Measurements from ENCODE around the gene GJA10.
"Not testable (repeated sequence)": the region's sequence is repeated elsewhere in the genome, so short reads cannot be mapped to it uniquely, and the experiment has no call there.

The GJA10 gene

DNA sequence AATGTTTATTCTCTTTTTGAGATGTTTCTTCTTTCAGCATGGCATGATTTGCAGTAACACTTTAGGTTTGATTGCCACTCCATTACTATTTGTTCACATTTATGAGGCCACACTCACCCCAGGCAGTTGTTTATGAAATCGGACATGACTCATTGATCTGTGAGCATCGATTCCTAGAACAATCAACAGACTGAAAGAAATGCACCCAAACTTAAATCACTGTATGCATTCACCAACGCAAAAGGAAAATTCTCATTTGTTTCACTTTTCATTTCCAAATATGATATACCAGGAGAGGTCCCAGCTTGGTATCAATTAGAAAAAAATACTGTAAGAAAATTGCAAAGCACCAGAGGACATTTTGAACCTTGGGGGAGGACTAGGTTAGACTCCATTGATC is 5.4 kb upstream of the GJA10 start:
- TF ChIP-seq, protein P1, sequence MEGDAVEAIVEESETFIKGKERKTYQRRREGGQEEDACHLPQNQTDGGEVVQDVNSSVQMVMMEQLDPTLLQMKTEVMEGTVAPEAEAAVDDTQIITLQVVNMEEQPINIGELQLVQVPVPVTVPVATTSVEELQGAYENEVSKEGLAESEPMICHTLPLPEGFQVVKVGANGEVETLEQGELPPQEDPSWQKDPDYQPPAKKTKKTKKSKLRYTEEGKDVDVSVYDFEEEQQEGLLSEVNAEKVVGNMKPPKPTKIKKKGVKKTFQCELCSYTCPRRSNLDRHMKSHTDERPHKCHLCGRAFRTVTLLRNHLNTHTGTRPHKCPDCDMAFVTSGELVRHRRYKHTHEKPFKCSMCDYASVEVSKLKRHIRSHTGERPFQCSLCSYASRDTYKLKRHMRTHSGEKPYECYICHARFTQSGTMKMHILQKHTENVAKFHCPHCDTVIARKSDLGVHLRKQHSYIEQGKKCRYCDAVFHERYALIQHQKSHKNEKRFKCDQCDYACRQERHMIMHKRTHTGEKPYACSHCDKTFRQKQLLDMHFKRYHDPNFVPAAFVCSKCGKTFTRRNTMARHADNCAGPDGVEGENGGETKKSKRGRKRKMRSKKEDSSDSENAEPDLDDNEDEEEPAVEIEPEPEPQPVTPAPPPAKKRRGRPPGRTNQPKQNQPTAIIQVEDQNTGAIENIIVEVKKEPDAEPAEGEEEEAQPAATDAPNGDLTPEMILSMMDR (IDR thresholded peaks at IDR 0.05; ENCODE audit: low read depth, low read length): no peak
- no peak overlapping the region for H3K4me3 ChIP-seq (ENCODE audit: low read depth, low read length)
- no peak for DNase-seq (ENCODE audit: low read depth, low spot score)
- in situ Hi-C loops (cut with HindIII; ENCODE audit: low sequenced_read_pairs): no loop called here

DNA sequence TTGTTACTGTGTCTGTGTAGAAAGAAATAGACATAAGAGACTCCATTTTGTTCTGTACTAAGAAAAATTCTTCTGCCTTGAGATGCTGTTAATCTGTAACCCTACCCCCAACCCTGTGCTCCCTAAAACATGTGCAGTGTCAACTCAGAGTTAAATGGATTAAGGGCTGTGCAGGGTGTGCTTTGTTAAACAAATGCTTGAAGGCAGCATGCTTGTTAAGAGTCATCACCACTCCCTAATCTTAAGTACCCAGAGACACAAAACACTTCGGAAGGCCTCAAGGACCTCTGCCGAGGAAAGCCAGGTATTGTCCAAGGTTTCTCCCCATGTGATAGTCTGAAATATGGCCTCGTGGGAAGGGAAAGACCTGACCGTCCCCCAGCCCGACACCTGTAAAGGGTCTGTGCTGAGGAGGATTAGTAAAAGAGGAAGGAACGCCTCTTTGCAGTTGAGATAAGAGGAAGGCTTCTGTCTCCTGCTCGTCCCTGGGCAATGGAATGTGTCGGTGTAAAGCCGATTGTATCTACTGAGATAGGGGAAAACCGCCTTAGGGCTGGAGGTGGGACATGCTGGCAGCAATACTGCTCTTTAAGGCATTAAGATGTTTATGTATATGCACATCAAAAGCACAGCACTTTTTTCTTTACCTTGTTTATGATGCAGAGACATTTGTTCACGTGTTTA is 3.3 kb upstream of the GJA10 start:
- H3K4me3 ChIP-seq (ENCODE audit: low read depth, low read length); DNase-seq (ENCODE audit: low read depth, low spot score); in situ Hi-C loops (cut with HindIII; ENCODE audit: low sequenced_read_pairs): not testable (repeated sequence)

DNA sequence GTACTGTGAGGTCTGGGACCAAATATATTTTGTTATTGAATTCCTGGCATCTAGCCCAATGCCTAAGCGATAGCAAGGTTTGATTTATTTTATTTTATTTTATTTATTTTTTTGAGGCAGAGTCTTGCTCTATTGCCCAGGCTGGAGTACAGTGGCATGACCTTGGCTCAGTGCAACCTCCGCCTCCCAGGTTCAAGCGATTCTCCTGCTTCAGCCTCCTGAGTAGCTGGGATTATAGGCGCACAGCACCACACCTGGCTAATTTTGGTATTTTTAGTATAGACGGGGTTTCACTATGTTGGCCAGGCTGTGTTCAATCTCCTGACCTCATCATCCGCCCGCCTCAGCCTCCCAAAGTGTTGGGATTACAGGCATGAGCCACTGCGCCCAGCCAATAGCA is 1.7 kb upstream of the GJA10 start:
- DNase-seq (ENCODE audit: low read depth, low spot score); H3K4me3 ChIP-seq (ENCODE audit: low read depth, low read length); in situ Hi-C loops (cut with HindIII; ENCODE audit: low sequenced_read_pairs): not testable (repeated sequence)

DNA sequence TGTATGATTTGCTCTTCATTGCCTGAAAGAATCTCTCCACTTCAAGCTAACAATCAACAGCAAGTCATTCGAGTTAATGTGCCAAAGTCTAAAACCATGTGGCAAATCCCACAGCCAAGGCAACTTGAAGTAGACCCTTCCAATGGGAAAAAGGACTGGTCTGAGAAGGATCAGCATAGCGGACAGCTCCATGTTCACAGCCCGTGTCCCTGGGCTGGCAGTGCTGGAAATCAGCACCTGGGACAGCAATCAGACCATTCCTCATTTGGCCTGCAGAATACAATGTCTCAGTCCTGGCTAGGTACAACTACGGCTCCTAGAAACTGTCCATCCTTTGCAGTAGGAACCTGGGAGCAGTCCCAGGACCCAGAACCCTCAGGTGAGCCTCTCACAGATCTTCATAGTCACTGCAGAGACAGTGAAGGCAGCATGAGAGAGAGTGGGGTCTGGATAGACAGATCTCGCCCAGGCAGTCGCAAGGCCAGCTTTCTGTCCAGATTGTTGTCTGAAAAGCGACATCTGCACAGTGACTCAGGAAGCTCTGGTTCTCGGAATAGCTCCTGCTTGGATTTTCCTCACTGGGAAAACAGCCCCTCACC is 1.1 kb downstream of the GJA10 start:
- in situ Hi-C loops (cut with HindIII; ENCODE audit: low sequenced_read_pairs): no loop called here
- peak; percentile 72 for DNase-seq (ENCODE audit: low read depth, low spot score)
- no peak overlapping the region for H3K4me3 ChIP-seq (ENCODE audit: low read depth, low read length)
- TF ChIP-seq, protein P1 (IDR thresholded peaks at IDR 0.05; ENCODE audit: low read depth, low read length): no peak

DNA sequence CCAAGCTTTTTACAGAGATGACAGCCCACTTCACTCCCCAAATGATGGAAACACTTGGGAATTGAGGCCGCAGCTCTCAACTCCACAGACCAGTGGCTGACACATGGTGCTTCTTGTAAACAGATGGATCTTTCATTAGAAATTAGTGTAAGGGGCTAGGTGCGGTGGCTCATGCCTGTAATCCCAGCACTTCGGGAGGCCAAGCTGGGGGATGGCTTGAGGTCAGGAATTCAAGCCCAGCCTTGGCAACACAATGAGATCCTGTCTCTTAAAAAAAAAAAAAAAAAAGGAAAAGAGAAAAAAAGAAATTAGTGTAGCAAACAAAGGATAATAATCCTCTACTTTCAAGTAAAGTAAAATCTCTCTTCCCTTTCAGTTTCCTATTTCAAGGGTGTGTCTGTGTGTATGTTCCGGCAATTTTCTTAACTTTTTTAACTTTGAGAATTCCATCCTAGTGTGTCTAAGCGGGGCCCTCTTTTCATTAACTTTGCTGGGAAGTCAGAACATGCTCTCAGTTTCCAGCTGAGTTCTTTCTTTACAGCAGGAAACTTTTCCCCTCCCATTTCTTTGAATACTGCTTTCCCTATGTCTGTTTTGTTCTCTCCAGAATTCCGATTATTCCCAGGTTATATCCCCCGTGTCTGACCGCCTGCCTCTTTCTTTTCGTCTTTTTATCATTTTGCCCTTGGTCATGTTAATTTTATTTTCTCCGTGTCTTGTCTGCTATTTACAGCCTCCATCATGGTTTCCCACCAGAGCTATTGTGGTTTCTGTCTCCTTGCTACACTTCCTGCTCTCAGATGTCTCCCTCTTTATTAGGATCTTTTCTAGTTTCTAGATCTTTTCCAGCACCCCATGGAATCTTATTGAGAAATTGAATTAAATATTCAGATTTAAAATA is 16.0 kb downstream of the GJA10 start:
- in situ Hi-C loops (cut with HindIII; ENCODE audit: low sequenced_read_pairs); H3K4me3 ChIP-seq (ENCODE audit: low read depth, low read length); DNase-seq (ENCODE audit: low read depth, low spot score): not testable (repeated sequence)

DNA sequence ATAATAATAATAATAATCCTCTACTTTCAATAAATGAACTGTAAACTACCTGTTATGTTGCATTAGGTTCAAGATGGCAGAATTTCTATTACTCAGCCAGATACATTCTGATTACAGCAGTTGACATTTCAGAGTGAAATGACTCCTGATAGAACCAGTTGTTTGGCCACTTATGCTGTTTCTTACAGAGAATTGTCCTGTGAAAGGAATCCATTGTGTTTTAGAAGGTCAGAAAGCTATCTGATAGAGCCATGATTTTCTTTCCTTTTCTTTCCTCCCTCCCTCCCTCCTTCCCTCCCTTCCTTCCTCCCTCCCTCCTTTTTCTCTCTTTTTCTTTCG is 16.6 kb downstream of the GJA10 start:
- TF ChIP-seq, protein P1 (IDR thresholded peaks at IDR 0.05; ENCODE audit: low read depth, low read length): no peak
- H3K4me3 ChIP-seq (ENCODE audit: low read depth, low read length): no peak overlapping the region
- in situ Hi-C loops (cut with HindIII; ENCODE audit: low sequenced_read_pairs): no loop called here
- no peak for DNase-seq (ENCODE audit: low read depth, low spot score)

DNA sequence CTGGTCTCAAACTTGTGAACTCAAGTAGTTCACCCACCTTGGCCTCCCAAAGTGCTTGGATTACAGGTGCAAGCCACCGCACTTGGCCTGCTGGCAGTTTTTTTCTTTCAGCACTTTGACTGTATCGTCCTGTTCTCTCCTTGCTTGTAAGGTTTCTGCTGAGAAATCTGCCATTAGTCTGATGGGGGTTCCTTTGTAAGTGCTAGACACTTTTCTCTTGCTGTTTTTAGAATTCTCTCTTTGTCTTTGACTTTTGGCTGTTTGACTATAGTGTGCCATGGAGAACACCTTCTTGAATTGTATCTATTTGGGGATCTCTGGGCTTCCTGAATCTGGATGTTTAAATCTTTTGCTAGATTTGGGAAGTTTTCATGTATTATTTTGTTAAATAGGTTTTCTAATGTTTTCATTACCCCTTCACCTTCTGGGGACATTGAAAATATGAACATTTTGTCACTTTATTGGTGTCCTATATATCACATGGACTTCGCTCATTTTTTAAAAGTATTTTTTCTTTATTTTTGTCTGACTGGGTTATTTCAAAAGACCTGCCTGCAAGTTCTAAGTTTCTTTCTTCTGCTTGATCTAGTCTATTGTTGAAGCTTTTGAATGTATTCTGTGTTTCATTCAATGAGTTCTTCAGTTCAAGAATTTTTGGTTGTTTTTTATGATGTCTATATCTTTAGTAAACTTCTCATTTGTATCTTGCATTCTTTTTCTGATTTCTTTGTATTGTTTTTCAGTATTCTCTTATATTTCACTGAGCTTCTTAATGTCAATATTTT is 22.1 kb downstream of the GJA10 start:
- in situ Hi-C loops (cut with HindIII; ENCODE audit: low sequenced_read_pairs): no loop called here
- TF ChIP-seq, protein P1 (IDR thresholded peaks at IDR 0.05; ENCODE audit: low read depth, low read length): no peak
- no peak overlapping the region for H3K4me3 ChIP-seq (ENCODE audit: low read depth, low read length)
- no peak for DNase-seq (ENCODE audit: low read depth, low spot score)
